ENCODE data around the gene CDKN1C. TPM values are rescaled to one million over a fixed set of nuclear protein-coding genes. Genes with fewer than 3 reads are reported as not detected.

CDKN1C gene
- polyA plus RNA-seq, 4 donors: 4.0 to 328 (median 17.7) TPM

GRCh38 chr11:2901196-2901796 is 15.7 kb upstream of the CDKN1C start:
- H3K27me3 ChIP-seq (ENCODE audit: control insufficient read depth in 3 of 3, insufficient read depth in 3 of 3, low read length in 3 of 3): no peaks in the 10 kb centered on the region
- H3K4me3 ChIP-seq (ENCODE audit: low read depth in 1 of 3, low read length in 3 of 3): peak overlapping the region in 1 of 3 donors; percentile 49
- DNase-seq (peak in 1 of 2 donors; percentile 20), FAIRE-seq (no peak)
- WGBS, 3 donors: 78 to 86% (median 82%) methylated on average over 15 to 16 of the region's 16 CpGs
- H3K36me3 ChIP-seq (ENCODE audit: control insufficient read depth in 3 of 3, insufficient read depth in 2 of 3, low read depth in 1 of 3, low read length in 3 of 3): peaks cover 0 to 3% (median 0%) of the 10 kb centered on the region in 3 donors
- H3K9me3 ChIP-seq (ENCODE audit: control insufficient read depth in 2 of 2, insufficient read depth in 1 of 2, low read depth in 1 of 2, low read length in 1 of 2): no peaks in the 10 kb centered on the region
- H3K27ac ChIP-seq (ENCODE audit: low read depth in 1 of 3, low read length in 2 of 3): peak overlapping the region in 2 of 3 donors; percentile 81
- peaks cover 4 to 29% (median 4%) of the 10 kb centered on the region in 3 donors for H3K4me1 ChIP-seq (ENCODE audit: control insufficient read depth in 3 of 3, insufficient read depth in 2 of 3, low read depth in 1 of 3, low read length in 2 of 3)

- no peaks in the 10 kb centered on the region for H3K9me3 ChIP-seq (ENCODE audit: control insufficient read depth in 2 of 2, insufficient read depth in 1 of 2, low read depth in 1 of 2, low read length in 1 of 2)
- FAIRE-seq (no peak), DNase-seq (no peak)
- H3K27ac ChIP-seq (ENCODE audit: low read depth in 1 of 3, low read length in 2 of 3): peak overlapping the region in 1 of 3 donors; percentile 85
- peaks cover 4 to 25% (median 4%) of the 10 kb centered on the region in 3 donors for H3K4me1 ChIP-seq (ENCODE audit: control insufficient read depth in 3 of 3, insufficient read depth in 2 of 3, low read depth in 1 of 3, low read length in 2 of 3)
- H3K27me3 ChIP-seq (ENCODE audit: control insufficient read depth in 3 of 3, insufficient read depth in 3 of 3, low read length in 3 of 3): no peaks in the 10 kb centered on the region
- H3K4me3 ChIP-seq (ENCODE audit: low read depth in 1 of 3, low read length in 3 of 3): no peak overlapping the region
- 58 to 72% (median 65%) methylated on average over 13 of the region's 13 CpGs for WGBS, 3 donors
- no peaks in the 10 kb centered on the region for H3K36me3 ChIP-seq (ENCODE audit: control insufficient read depth in 3 of 3, insufficient read depth in 2 of 3, low read depth in 1 of 3, low read length in 3 of 3)
Observed at GRCh38 chr11:2899080-2899783, 13.7 kb upstream of the CDKN1C start.

- no peak for FAIRE-seq
- H3K4me1 ChIP-seq (ENCODE audit: control insufficient read depth in 3 of 3, insufficient read depth in 2 of 3, low read depth in 1 of 3, low read length in 2 of 3): peaks cover 4 to 18% (median 4%) of the 10 kb centered on the region in 3 donors
Observed at GRCh38 chr11:2898366-2899079, 12.9 kb upstream of the CDKN1C start.

GRCh38 chr11:2897048-2897447 is 11.5 kb upstream of the CDKN1C start:
- FAIRE-seq: no peak
- no peaks in the 10 kb centered on the region for H3K9me3 ChIP-seq (ENCODE audit: control insufficient read depth in 2 of 2, insufficient read depth in 1 of 2, low read depth in 1 of 2, low read length in 1 of 2)
- no peak overlapping the region for H3K4me3 ChIP-seq (ENCODE audit: low read depth in 1 of 3, low read length in 3 of 3)
- H3K4me1 ChIP-seq (ENCODE audit: control insufficient read depth in 3 of 3, insufficient read depth in 2 of 3, low read depth in 1 of 3, low read length in 2 of 3): peaks cover 4 to 8% (median 5%) of the 10 kb centered on the region in 3 donors
- no peak overlapping the region for H3K27ac ChIP-seq (ENCODE audit: low read depth in 1 of 3, low read length in 2 of 3)
- no peaks in the 10 kb centered on the region for H3K27me3 ChIP-seq (ENCODE audit: control insufficient read depth in 3 of 3, insufficient read depth in 3 of 3, low read length in 3 of 3)
- no peaks in the 10 kb centered on the region for H3K36me3 ChIP-seq (ENCODE audit: control insufficient read depth in 3 of 3, insufficient read depth in 2 of 3, low read depth in 1 of 3, low read length in 3 of 3)
- 91 to 98% (median 93%) methylated on average over 6 of the region's 6 CpGs for WGBS, 3 donors
- no peak for DNase-seq

More at GRCh38 chr11:2898366-2899079, 12.9 kb upstream of the CDKN1C start:
- Histone ChIP-seq H3K36me3 (ENCODE audit: control insufficient read depth in 3 of 3, insufficient read depth in 2 of 3, low read depth in 1 of 3, low read length in 3 of 3) (no peaks in the 10 kb centered on the region), H3K4me3 (ENCODE audit: low read depth in 1 of 3, low read length in 3 of 3) (no peak overlapping the region), H3K27ac (ENCODE audit: low read depth in 1 of 3, low read length in 2 of 3) (peak overlapping the region in 2 of 3 donors; percentile 6 to 85), H3K27me3 (ENCODE audit: control insufficient read depth in 3 of 3, insufficient read depth in 3 of 3, low read length in 3 of 3) (no peaks in the 10 kb centered on the region), H3K9me3 (ENCODE audit: control insufficient read depth in 2 of 2, insufficient read depth in 1 of 2, low read depth in 1 of 2, low read length in 1 of 2) (no peaks in the 10 kb centered on the region)
- 57 to 81% (median 69%) methylated on average over 12 of the region's 12 CpGs for WGBS, 3 donors
- DNase-seq: peak; percentile 32 to 55

- H3K27me3 ChIP-seq (ENCODE audit: control insufficient read depth in 3 of 3, insufficient read depth in 3 of 3, low read length in 3 of 3): no peaks in the 10 kb centered on the region
- DNase-seq (no peak), FAIRE-seq (no peak)
- no peaks in the 10 kb centered on the region for H3K36me3 ChIP-seq (ENCODE audit: control insufficient read depth in 3 of 3, insufficient read depth in 2 of 3, low read depth in 1 of 3, low read length in 3 of 3)
- H3K9me3 ChIP-seq (ENCODE audit: control insufficient read depth in 2 of 2, insufficient read depth in 1 of 2, low read depth in 1 of 2, low read length in 1 of 2): no peaks in the 10 kb centered on the region
- H3K27ac ChIP-seq (ENCODE audit: low read depth in 1 of 3, low read length in 2 of 3): no peak overlapping the region
- 69 to 83% (median 81%) methylated on average over 9 of the region's 9 CpGs for WGBS, 3 donors
- H3K4me1 ChIP-seq (ENCODE audit: control insufficient read depth in 3 of 3, insufficient read depth in 2 of 3, low read depth in 1 of 3, low read length in 2 of 3): peaks cover 1 to 13% (median 4%) of the 10 kb centered on the region in 3 donors
- H3K4me3 ChIP-seq (ENCODE audit: low read depth in 1 of 3, low read length in 3 of 3): no peak overlapping the region
Observed at GRCh38 chr11:2896047-2896446, 10.5 kb upstream of the CDKN1C start.

- 85 to 87% (median 86%) methylated on average over 4 of the region's 4 CpGs for WGBS, 3 donors
- no peak for FAIRE-seq
- Histone ChIP-seq H3K27me3 (ENCODE audit: control insufficient read depth in 3 of 3, insufficient read depth in 3 of 3, low read length in 3 of 3) (no peaks in the 10 kb centered on the region), H3K27ac (ENCODE audit: low read depth in 1 of 3, low read length in 2 of 3) (no peak overlapping the region), H3K36me3 (ENCODE audit: control insufficient read depth in 3 of 3, insufficient read depth in 2 of 3, low read depth in 1 of 3, low read length in 3 of 3) (no peaks in the 10 kb centered on the region), H3K9me3 (ENCODE audit: control insufficient read depth in 2 of 2, insufficient read depth in 1 of 2, low read depth in 1 of 2, low read length in 1 of 2) (no peaks in the 10 kb centered on the region), H3K4me1 (ENCODE audit: control insufficient read depth in 3 of 3, insufficient read depth in 2 of 3, low read depth in 1 of 3, low read length in 2 of 3) (peaks cover 0 to 22% (median 3%) of the 10 kb centered on the region in 3 donors), H3K4me3 (ENCODE audit: low read depth in 1 of 3, low read length in 3 of 3) (no peak overlapping the region)
- no peak for DNase-seq
Observed at GRCh38 chr11:2893935-2894334, 8.4 kb upstream of the CDKN1C start.

- Histone ChIP-seq H3K27me3 (ENCODE audit: control insufficient read depth in 3 of 3, insufficient read depth in 3 of 3, low read length in 3 of 3) (no peaks in the 10 kb centered on the region), H3K4me1 (ENCODE audit: control insufficient read depth in 3 of 3, insufficient read depth in 2 of 3, low read depth in 1 of 3, low read length in 2 of 3) (peaks cover 0 to 22% (median 3%) of the 10 kb centered on the region in 3 donors), H3K4me3 (ENCODE audit: low read depth in 1 of 3, low read length in 3 of 3) (peak overlapping the region in 1 of 3 donors; percentile 45), H3K36me3 (ENCODE audit: control insufficient read depth in 3 of 3, insufficient read depth in 2 of 3, low read depth in 1 of 3, low read length in 3 of 3) (no peaks in the 10 kb centered on the region), H3K9me3 (ENCODE audit: control insufficient read depth in 2 of 2, insufficient read depth in 1 of 2, low read depth in 1 of 2, low read length in 1 of 2) (no peaks in the 10 kb centered on the region), H3K27ac (ENCODE audit: low read depth in 1 of 3, low read length in 2 of 3) (peak overlapping the region in 1 of 3 donors; percentile 72)
- FAIRE-seq (no peak), DNase-seq (peak in 1 of 2 donors; percentile 43)
- WGBS, 3 donors: 42 to 53% (median 52%) methylated on average over 4 of the region's 4 CpGs
Observed at GRCh38 chr11:2892967-2893528, 7.5 kb upstream of the CDKN1C start.
